Loucy (cell line): ENCODE results near the gene USP53.
A peak's percentile ranks its signal among the peaks of the same experiment; 100 is the strongest.

ENCODE experiments used
- H2AFZ ChIP-seq: fragments of 200-600 bp; sonication (generic); 2 replicates; pipeline ENCODE4 v1.6.0; 2016; ENCODE audit warnings: antibody characterized with exemption, mild to moderate bottlenecking, low read length, moderate library complexity
- H3F3A ChIP-seq: fragments of 200-600 bp; 2 replicates; pipeline ENCODE4 v1.6.0; 2016; ENCODE audit warnings: antibody characterized with exemption, low read depth, mild to moderate bottlenecking
- H3K27me3 ChIP-seq: fragments of 200-600 bp; sonication (generic); 2 replicates; pipeline ENCODE4 v1.6.1; 2014; ENCODE audit warnings: low read length, mild to moderate bottlenecking; ENCODE audit not compliant: insufficient read depth, poor library complexity, severe bottlenecking
- H3K36me3 ChIP-seq: fragments of 200-600 bp; sonication (generic); 2 replicates; pipeline ENCODE4 v1.6.1; 2016; ENCODE audit warnings: low read length; ENCODE audit not compliant: insufficient read depth
- H3K4me1 ChIP-seq: fragments of 200-600 bp; sonication (generic); 2 replicates; pipeline ENCODE4 v1.5.1; 2014; ENCODE audit warnings: low read length, mild to moderate bottlenecking; ENCODE audit not compliant: insufficient read depth, poor library complexity, severe bottlenecking
- H3K4me2 ChIP-seq: fragments of 200-600 bp; sonication (generic); 2 replicates; pipeline ENCODE4 v1.6.0; 2014; ENCODE audit warnings: antibody characterized with exemption, low read length, low read depth, mild to moderate bottlenecking; ENCODE audit not compliant: poor library complexity, severe bottlenecking
- H3K4me3 ChIP-seq: fragments of 200-600 bp; sonication (generic); 2 replicates; pipeline ENCODE4 v1.5.1; 2014; ENCODE audit warnings: low read length, mild to moderate bottlenecking, mixed read lengths; ENCODE audit not compliant: poor library complexity, severe bottlenecking
- H3K79me2 ChIP-seq: fragments of 200-600 bp; sonication (generic); 2 replicates; pipeline ENCODE4 v1.6.1; 2014; ENCODE audit warnings: low read length; ENCODE audit not compliant: insufficient read depth
- H3K9ac ChIP-seq: fragments of 200-600 bp; sonication (generic); 2 replicates; pipeline ENCODE4 v1.6.0; 2014; ENCODE audit warnings: mild to moderate bottlenecking, low read depth, low read length, moderate library complexity; ENCODE audit not compliant: poor library complexity, severe bottlenecking
- H3K9me2 ChIP-seq: fragments of 200-600 bp; sonication (generic); replicated peaks from 2 replicates; pipeline ENCODE4 v1.6.1; 2016; ENCODE audit warnings: low read depth, low read length, mixed read lengths
- H3K9me3 ChIP-seq: fragments of 200-600 bp; sonication (generic); 2 replicates; pipeline ENCODE4 v1.6.1; 2014; ENCODE audit warnings: mild to moderate bottlenecking, antibody characterized with exemption, low read length, low read depth; ENCODE audit not compliant: insufficient read depth
- H4K20me1 ChIP-seq: fragments of 200-600 bp; sonication (generic); 2 replicates; pipeline ENCODE4 v1.6.0; 2014; ENCODE audit warnings: antibody characterized with exemption, low read length, mild to moderate bottlenecking; ENCODE audit not compliant: insufficient read depth, poor library complexity, severe bottlenecking
- EZH2phosphoT487 ChIP-seq: fragments of 200-600 bp; IDR thresholded peaks from 2 replicates; pipeline ENCODE4 v1.6.1; 2018; ENCODE audit warnings: antibody characterized with exemption, mild to moderate bottlenecking, moderate library complexity, borderline replicate concordance
- TF ChIP-seq, protein P1 (sequence below): fragments of 200-600 bp; sonication (generic); conservative IDR thresholded peaks from 2 replicates; pipeline ENCODE4 v1.5.1; 2014; ENCODE audit warnings: mild to moderate bottlenecking, antibody characterized with exemption, low read length

USP53 gene

DNA sequence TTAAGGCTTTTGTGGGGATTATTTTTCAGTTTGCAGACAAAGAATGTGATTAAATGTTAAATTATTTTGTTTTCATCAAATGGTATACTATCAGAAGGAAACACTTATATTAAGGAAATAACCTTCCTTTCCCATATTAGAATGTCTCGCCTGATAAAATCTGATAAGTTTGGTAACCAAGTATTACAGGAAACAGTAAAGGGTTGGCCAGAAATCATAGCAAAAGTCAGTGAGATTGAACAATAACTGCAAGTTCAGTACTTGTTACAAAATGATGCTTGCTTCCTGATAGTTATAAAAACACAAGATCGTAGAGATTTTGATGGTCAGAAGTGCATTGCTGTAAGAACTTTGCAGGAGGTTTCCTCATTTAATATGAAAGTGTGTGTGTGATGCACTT is 68.9 kb downstream of the USP53 start:
- H4K20me1 ChIP-seq, result no peaks in the 10 kb centered on the region
- H3K27me3 ChIP-seq, result peaks cover 6% of the 10 kb centered on the region
- no peaks in the 10 kb centered on the region for H3K36me3 ChIP-seq
- H2AFZ ChIP-seq, result no peak overlapping the region
- H3K9me3 ChIP-seq, result no peaks in the 10 kb centered on the region
- H3K4me3 ChIP-seq, result no peak overlapping the region
- TF ChIP-seq, protein P1, sequence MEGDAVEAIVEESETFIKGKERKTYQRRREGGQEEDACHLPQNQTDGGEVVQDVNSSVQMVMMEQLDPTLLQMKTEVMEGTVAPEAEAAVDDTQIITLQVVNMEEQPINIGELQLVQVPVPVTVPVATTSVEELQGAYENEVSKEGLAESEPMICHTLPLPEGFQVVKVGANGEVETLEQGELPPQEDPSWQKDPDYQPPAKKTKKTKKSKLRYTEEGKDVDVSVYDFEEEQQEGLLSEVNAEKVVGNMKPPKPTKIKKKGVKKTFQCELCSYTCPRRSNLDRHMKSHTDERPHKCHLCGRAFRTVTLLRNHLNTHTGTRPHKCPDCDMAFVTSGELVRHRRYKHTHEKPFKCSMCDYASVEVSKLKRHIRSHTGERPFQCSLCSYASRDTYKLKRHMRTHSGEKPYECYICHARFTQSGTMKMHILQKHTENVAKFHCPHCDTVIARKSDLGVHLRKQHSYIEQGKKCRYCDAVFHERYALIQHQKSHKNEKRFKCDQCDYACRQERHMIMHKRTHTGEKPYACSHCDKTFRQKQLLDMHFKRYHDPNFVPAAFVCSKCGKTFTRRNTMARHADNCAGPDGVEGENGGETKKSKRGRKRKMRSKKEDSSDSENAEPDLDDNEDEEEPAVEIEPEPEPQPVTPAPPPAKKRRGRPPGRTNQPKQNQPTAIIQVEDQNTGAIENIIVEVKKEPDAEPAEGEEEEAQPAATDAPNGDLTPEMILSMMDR, result no peak
- TF ChIP-seq EZH2phosphoT487, result peak; percentile 83; the same call in 1 of the 2 replicates
- peak overlapping the region; percentile 15 for H3K4me2 ChIP-seq
- no peak overlapping the region for H3K9ac ChIP-seq
- H3K4me1 ChIP-seq, result peaks cover 19% of the 10 kb centered on the region
- no peaks in the 10 kb centered on the region for H3F3A ChIP-seq
- no peaks in the 10 kb centered on the region for H3K79me2 ChIP-seq
- no peaks in the 10 kb centered on the region for H3K9me2 ChIP-seq

DNA sequence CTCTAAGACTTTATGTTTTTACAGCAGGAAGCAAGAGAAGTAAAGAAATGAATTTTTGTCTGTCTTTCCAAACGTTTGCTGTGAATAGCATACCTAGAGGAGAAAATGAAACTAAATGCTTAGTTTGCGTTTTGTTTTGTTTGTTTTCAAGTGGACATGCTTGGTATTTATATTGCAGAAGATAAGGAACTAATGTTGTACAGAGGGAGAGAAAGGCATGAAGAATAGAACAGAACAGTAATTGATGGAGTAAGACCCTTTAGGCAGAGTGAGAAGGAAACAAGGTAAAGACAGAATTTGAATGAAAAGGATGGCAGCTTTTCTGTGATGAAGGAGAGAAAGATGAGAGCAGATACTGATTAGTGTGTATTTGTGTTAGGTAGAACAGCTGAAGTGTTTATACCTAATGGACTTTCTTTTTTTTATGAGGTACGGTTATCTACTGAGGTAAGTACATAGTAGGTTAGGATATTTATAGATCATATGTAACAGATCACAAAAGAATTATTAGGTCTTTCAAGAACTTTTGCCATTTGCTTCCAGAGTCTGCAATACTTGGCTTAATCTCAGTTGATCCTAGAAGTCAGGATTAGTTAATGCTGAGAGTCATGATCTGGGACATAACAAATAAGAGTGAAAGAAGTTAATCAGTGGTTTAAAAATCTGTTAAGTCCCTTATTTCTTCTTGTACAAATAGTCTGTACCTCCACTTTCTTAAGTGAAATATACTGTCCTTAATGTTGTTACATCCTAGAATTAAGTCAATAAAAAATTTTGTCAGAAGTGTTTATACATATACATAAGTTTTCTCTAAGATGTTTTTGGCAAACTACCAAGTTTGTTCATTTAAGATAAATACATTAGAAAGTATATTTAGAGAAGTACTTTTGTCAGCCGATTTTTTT is 72.6 kb downstream of the USP53 start:
- peak overlapping the region; percentile 84 for H2AFZ ChIP-seq
- H3K36me3 ChIP-seq, result no peaks in the 10 kb centered on the region
- H3K4me1 ChIP-seq, result peaks cover 19% of the 10 kb centered on the region
- H3K79me2 ChIP-seq, result no peaks in the 10 kb centered on the region
- H4K20me1 ChIP-seq, result no peaks in the 10 kb centered on the region
- peak overlapping the region; percentile 69 for H3K4me2 ChIP-seq
- peaks cover 6% of the 10 kb centered on the region for H3K27me3 ChIP-seq
- H3K9me3 ChIP-seq, result no peaks in the 10 kb centered on the region
- TF ChIP-seq EZH2phosphoT487, result no peak
- TF ChIP-seq, protein P1, result no peak
- no peaks in the 10 kb centered on the region for H3F3A ChIP-seq
- no peaks in the 10 kb centered on the region for H3K9me2 ChIP-seq
- H3K4me3 ChIP-seq, result peak overlapping the region; percentile 60
- no peak overlapping the region for H3K9ac ChIP-seq

DNA sequence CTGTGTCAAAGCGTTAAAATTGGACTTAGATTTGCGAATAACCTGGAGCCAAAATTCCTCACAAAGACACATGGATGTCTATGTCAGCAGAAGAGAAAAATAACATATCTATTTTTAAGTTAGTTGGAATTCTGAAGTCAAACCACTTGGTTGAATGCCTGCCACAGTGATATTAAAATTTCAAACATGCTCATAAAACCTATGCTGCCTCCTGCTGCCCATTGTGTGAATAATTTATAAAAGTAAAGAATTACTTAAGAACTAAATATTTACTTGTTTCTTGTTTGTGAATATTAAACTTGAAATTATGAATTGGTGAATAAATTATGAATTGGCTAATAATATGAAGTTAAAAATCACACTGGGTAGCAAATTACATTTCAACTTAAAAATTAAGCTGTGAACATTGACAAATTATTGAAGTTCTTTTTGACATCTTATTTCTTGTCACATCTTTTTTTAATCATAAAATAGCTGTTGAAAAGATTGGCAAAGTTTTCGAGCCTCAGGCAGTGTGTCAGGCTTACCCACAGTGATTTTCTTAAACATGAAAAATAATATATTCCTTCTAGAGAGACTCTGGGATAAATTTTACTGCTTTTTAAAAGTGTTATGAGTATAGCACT is 74.0 kb downstream of the USP53 start:
- H3K9ac ChIP-seq, result no peak overlapping the region
- peaks cover 6% of the 10 kb centered on the region for H3K27me3 ChIP-seq
- no peaks in the 10 kb centered on the region for H3K9me2 ChIP-seq
- H2AFZ ChIP-seq, result no peak overlapping the region
- peaks cover 10% of the 10 kb centered on the region for H3K4me1 ChIP-seq
- no peaks in the 10 kb centered on the region for H3K36me3 ChIP-seq
- H3K9me3 ChIP-seq, result no peaks in the 10 kb centered on the region
- no peaks in the 10 kb centered on the region for H3K79me2 ChIP-seq
- no peaks in the 10 kb centered on the region for H3F3A ChIP-seq
- no peaks in the 10 kb centered on the region for H4K20me1 ChIP-seq
- H3K4me2 ChIP-seq, result no peak overlapping the region
- H3K4me3 ChIP-seq, result no peak overlapping the region
- TF ChIP-seq, protein P1, result peak; percentile 69
- TF ChIP-seq EZH2phosphoT487, result no peak
